ENCODE measurements around the gene ATP5PB. TPM values are rescaled to one million over a fixed set of nuclear protein-coding genes. Genes with fewer than 3 reads are reported as not detected.
A peak's percentile ranks its signal among the peaks of the same experiment; 100 is the strongest.

Gene ATP5PB
- total RNA-seq, 2 experiments from 2014 or later: 286 to 303 TPM

DNA sequence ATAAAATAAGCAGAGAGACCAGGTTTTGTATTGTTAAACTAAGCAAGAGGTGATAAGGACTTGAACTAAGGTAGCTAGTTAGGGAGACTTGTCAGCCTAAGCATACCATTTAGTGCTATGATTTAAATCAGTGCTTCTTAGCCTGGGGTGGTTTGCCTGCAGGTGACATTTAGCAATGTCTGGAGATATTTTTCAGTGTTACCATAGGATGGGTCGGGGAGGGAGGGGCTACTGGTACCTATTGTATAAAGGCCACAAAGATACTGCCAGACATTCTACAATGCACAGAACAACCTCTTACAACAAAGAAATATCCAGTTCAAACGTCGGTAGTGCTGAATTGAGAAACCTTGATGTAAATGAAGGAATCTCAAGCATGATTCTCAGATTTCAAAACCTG lies 3.3 kb downstream of the ATP5PB start:
- no peak overlapping the region for H3K4me3 ChIP-seq (ENCODE audit: low read depth, low read length, poor library complexity, severe bottlenecking)
- H3K27ac ChIP-seq (ENCODE audit: low read depth, low read length, poor library complexity, severe bottlenecking): no peak overlapping the region
- intact Hi-C loops (cut with micrococcal nuclease; ENCODE audit: unreplicated experiment): no loop called here
- CTCF ChIA-PET (ENCODE audit: unreplicated experiment): interaction anchor here (0.6 to 0.9 kb wide), 2 partner anchors 25 to 53 kb away, joined by 3 read pairs; no protein-coding TSS in a partner anchor
- no peak overlapping the region for H2AFZ ChIP-seq (ENCODE audit: low read length)
- no peaks in the 10 kb centered on the region for H3K9me3 ChIP-seq (ENCODE audit: low read length)
- H3K79me2 ChIP-seq (ENCODE audit: insufficient read depth, low read depth, low read length): peaks cover 93% of the 10 kb centered on the region
- H4K20me1 ChIP-seq (ENCODE audit: insufficient read depth, low read length): peaks cover 18% of the 10 kb centered on the region; the same call in 1 of the 2 replicates
- H3K4me2 ChIP-seq (ENCODE audit: low read length): no peak overlapping the region
- no TSS peak for BruUV-seq (replicated peaks)
- H3K9me2 ChIP-seq (ENCODE audit: insufficient read depth, low read length): no peaks in the 10 kb centered on the region
- H3K36me3 ChIP-seq (ENCODE audit: insufficient read depth, low read length): peaks cover 80% of the 10 kb centered on the region
- POLR2A ChIA-PET: interaction anchor here (1.2 to 2.2 kb wide), 3 partner anchors 10 to 52 kb away, joined by 3 to 7 read pairs (median 7); no protein-coding TSS in a partner anchor
- peaks cover 31% of the 10 kb centered on the region for H3K4me1 ChIP-seq (ENCODE audit: insufficient read depth, low read length, poor library complexity, severe bottlenecking)
- no peak for DNase-seq (ENCODE audit: low spot score)
- TF ChIP-seq EZH2phosphoT487 (IDR thresholded peaks at IDR 0.05; ENCODE audit: borderline replicate concordance, low read depth, low read length): no peak
- TF ChIP-seq, protein P1, sequence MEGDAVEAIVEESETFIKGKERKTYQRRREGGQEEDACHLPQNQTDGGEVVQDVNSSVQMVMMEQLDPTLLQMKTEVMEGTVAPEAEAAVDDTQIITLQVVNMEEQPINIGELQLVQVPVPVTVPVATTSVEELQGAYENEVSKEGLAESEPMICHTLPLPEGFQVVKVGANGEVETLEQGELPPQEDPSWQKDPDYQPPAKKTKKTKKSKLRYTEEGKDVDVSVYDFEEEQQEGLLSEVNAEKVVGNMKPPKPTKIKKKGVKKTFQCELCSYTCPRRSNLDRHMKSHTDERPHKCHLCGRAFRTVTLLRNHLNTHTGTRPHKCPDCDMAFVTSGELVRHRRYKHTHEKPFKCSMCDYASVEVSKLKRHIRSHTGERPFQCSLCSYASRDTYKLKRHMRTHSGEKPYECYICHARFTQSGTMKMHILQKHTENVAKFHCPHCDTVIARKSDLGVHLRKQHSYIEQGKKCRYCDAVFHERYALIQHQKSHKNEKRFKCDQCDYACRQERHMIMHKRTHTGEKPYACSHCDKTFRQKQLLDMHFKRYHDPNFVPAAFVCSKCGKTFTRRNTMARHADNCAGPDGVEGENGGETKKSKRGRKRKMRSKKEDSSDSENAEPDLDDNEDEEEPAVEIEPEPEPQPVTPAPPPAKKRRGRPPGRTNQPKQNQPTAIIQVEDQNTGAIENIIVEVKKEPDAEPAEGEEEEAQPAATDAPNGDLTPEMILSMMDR (conservative IDR thresholded peaks at IDR 0.05; ENCODE audit: low read length): no peak

DNA sequence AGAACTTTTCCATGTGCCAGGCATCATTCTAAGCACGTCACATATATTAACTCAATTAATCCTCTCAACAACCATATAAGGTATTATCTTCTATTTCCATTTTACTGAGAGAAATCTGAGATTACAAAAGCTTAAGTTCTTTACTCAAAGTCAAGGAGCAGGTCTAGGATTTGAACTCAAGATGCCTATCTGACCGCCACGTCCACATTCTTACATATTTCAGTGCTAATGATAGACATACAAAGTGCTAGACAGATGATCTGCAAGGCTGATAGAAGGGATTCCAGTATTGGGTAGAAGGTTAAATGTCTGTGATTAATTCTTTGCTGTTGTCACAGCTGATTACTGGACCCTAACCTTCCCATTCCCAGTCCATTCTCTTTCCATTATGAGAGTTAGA lies 4.4 kb downstream of the ATP5PB start:
- Histone ChIP-seq H3K9me3 (ENCODE audit: low read length) (no peaks in the 10 kb centered on the region), H3K4me1 (ENCODE audit: insufficient read depth, low read length, poor library complexity, severe bottlenecking) (peaks cover 27% of the 10 kb centered on the region), H3K9me2 (ENCODE audit: insufficient read depth, low read length) (no peaks in the 10 kb centered on the region), H3K79me2 (ENCODE audit: insufficient read depth, low read depth, low read length) (peaks cover 83% of the 10 kb centered on the region), H3K27ac (ENCODE audit: low read depth, low read length, poor library complexity, severe bottlenecking) (no peak overlapping the region), H4K20me1 (ENCODE audit: insufficient read depth, low read length) (peaks cover 11% of the 10 kb centered on the region; the same call in 1 of the 2 replicates), H3K36me3 (ENCODE audit: insufficient read depth, low read length) (peaks cover 87% of the 10 kb centered on the region), H3K4me3 (ENCODE audit: low read depth, low read length, poor library complexity, severe bottlenecking) (no peak overlapping the region), H3K4me2 (ENCODE audit: low read length) (no peak overlapping the region), H2AFZ (ENCODE audit: low read length) (no peak overlapping the region)
- POLR2A ChIA-PET: interaction anchor here (0.7 to 2.2 kb wide), 5 partner anchors 9 to 326 kb away, joined by 3 to 7 read pairs (median 4); no protein-coding TSS in a partner anchor
- BruUV-seq (replicated peaks): no TSS peak
- TF ChIP-seq EZH2phosphoT487 (IDR thresholded peaks at IDR 0.05; ENCODE audit: borderline replicate concordance, low read depth, low read length): no peak
- TF ChIP-seq, protein P1 (conservative IDR thresholded peaks at IDR 0.05; ENCODE audit: low read length): no peak
- DNase-seq (ENCODE audit: low spot score): no peak
- intact Hi-C loops (cut with micrococcal nuclease; ENCODE audit: unreplicated experiment): no loop called here
- CTCF ChIA-PET (ENCODE audit: unreplicated experiment): no interaction called here

DNA sequence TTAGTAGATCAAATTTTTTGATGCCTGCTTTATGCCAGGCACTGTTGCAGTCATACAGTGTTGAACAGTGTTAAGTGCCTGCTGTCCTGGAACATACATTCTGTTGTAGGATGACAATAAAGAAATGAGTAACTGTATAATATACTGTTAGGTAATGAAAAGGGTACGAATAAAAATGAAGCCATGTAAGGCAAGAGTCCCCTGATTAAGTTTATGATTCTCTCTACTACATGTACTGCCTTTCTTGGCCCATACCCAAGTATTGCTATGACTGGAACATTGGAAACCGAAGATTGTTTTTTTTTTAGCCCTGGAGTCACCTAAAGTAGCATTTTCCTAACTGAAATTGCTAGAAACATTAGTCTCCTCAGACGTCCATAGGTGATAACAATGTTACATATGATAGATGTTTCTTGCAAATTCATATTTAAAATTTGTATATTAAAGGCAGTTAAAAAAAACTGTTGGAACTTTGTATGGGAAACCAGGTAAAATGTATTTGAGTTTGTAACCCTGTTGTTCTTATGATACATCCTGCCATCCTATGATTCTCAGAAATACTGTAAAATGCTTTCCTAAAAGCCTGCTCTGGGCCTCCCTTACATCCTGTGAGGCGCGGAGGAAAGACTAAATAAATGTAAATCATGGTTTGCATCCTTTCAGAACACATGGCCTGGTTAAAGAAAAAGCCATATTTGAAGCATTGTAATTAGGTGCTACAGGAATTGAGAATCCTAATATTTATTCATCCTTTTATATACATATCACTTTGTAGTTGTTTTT lies 5.8 kb downstream of the ATP5PB start:
- Histone ChIP-seq H3K4me3 (ENCODE audit: low read depth, low read length, poor library complexity, severe bottlenecking) (no peak overlapping the region), H3K79me2 (ENCODE audit: insufficient read depth, low read depth, low read length) (peaks cover 70% of the 10 kb centered on the region), H4K20me1 (ENCODE audit: insufficient read depth, low read length) (peaks cover 9% of the 10 kb centered on the region; the same call in 1 of the 2 replicates), H3K4me2 (ENCODE audit: low read length) (0 out of 2 replicates have a peak overlapping the region, but pooled peaks have one; percentile 2), H3K36me3 (ENCODE audit: insufficient read depth, low read length) (peaks cover 99% of the 10 kb centered on the region), H3K27ac (ENCODE audit: low read depth, low read length, poor library complexity, severe bottlenecking) (no peak overlapping the region), H3K9me3 (ENCODE audit: low read length) (no peaks in the 10 kb centered on the region), H3K9me2 (ENCODE audit: insufficient read depth, low read length) (no peaks in the 10 kb centered on the region), H2AFZ (ENCODE audit: low read length) (no peak overlapping the region), H3K4me1 (ENCODE audit: insufficient read depth, low read length, poor library complexity, severe bottlenecking) (peaks cover 27% of the 10 kb centered on the region)
- ChIA-PET POLR2A (no interaction called here), CTCF (ENCODE audit: unreplicated experiment) (no interaction called here)
- intact Hi-C loops (cut with micrococcal nuclease; ENCODE audit: unreplicated experiment): no loop called here
- TF ChIP-seq, protein P1 (conservative IDR thresholded peaks at IDR 0.05; ENCODE audit: low read length): no peak
- TF ChIP-seq EZH2phosphoT487 (IDR thresholded peaks at IDR 0.05; ENCODE audit: borderline replicate concordance, low read depth, low read length): no peak
- no TSS peak for BruUV-seq (replicated peaks)
- DNase-seq (ENCODE audit: low spot score): no peak
